Activated naive CD4-positive, alpha-beta T cell treated with anti-CD3 and anti-CD28 coated beads, Interleukin-2, amount 50 U/mL, for 16 hours (primary cell): ENCODE data around the gene ATXN1L.
"Not testable (repeated sequence)": the region's sequence is repeated elsewhere in the genome, so short reads cannot be mapped to it uniquely, and the experiment has no call there.

Source experiments
- DNase-seq: peaks from one replicate; pipeline ENCODE4 v3.0.0-alpha.2; 2020

ATXN1L gene

GRCh38 chr16:71894921-71895678 lies 49.3 kb downstream of the ATXN1L start, which contains the start of gene IST1:
TSS of gene IST1 (plus strand) at chr16:71895531. CDS start at chr16:71915641, 20,110 bp downstream.
- DNase-seq: peak; percentile 98

- no peak for DNase-seq
These were observed 50.0 kb downstream of the ATXN1L start for GRCh38 chr16:71895679-71896365.

- no peak for DNase-seq
These were observed 51.1 kb downstream of the ATXN1L start for GRCh38 chr16:71896764-71897368.

GRCh38 chr16:71899171-71899570 lies 53.4 kb downstream of the ATXN1L start:
- DNase-seq: no peak

- DNase-seq: no peak
These were observed 57.0 kb downstream of the ATXN1L start for GRCh38 chr16:71902656-71903365.

- no peak for DNase-seq
These were observed 57.8 kb downstream of the ATXN1L start for GRCh38 chr16:71903608-71904007.

- no peak for DNase-seq
These were observed 58.5 kb downstream of the ATXN1L start for GRCh38 chr16:71904239-71904638.

GRCh38 chr16:71905765-71906164 lies 60.0 kb downstream of the ATXN1L start:
- not testable (repeated sequence) for DNase-seq
